Measurements from ENCODE around the gene INTS11. TPM values are rescaled to one million over a fixed set of nuclear protein-coding genes. Genes with fewer than 3 reads are reported as not detected.

Gene INTS11
- total and polyA plus RNA-seq, 12 donors, result 53.0 to 601 (median 88.8) TPM

DNA sequence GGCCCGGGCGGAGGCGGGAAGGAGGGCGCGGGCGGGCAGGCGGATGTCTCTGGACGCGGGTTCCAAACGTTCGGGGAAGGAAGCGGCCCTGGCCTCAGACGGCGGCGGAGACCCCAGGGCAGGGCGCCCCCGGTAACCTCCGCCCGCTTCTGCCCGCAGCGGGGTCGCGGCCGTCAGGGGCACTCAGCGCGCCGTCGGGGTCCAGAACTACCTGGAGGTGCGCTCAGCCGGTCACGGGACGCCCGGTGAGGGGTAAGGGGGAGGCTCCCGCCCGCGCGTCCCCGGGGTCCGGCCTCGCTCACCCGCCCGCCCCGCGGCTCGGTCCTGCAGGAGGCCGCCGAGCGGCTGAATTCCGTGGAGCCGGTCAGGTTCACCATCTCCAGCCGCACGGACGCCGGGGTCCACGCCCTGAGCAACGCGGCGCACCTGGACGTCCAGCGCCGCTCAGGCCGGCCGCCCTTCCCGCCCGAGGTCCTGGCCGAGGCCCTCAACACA is 15.7 kb downstream of the INTS11 start:
- H3K27me3 ChIP-seq, result no peaks in the 10 kb centered on the region
- H3K4me3 ChIP-seq, result peak overlapping the region; percentile 62 to 97 (median 82)
- 0% methylated on average over 10 to 66 of the region's 66 CpGs; no CpG with 5 or more reads in 1 of the 4 donors for WGBS, 4 donors
- no peak for DNase-seq
- peaks cover 40 to 45% of the 10 kb centered on the region in 2 donors for H3K4me1 ChIP-seq (replicated peaks in 1 of 2)
- H3K36me3 ChIP-seq (replicated peaks in 1 of 2), result peaks cover 0 to 39% of the 10 kb centered on the region in 2 donors
- TF ChIP-seq, protein P1, sequence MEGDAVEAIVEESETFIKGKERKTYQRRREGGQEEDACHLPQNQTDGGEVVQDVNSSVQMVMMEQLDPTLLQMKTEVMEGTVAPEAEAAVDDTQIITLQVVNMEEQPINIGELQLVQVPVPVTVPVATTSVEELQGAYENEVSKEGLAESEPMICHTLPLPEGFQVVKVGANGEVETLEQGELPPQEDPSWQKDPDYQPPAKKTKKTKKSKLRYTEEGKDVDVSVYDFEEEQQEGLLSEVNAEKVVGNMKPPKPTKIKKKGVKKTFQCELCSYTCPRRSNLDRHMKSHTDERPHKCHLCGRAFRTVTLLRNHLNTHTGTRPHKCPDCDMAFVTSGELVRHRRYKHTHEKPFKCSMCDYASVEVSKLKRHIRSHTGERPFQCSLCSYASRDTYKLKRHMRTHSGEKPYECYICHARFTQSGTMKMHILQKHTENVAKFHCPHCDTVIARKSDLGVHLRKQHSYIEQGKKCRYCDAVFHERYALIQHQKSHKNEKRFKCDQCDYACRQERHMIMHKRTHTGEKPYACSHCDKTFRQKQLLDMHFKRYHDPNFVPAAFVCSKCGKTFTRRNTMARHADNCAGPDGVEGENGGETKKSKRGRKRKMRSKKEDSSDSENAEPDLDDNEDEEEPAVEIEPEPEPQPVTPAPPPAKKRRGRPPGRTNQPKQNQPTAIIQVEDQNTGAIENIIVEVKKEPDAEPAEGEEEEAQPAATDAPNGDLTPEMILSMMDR (IDR thresholded peaks at IDR 0.05), result no peak
- TF ChIP-seq POLR2A (IDR thresholded peaks at IDR 0.05), result no peak
- intact Hi-C loops (cut with DNase I), result no loop called here
- H3K9me3 ChIP-seq (replicated peaks in 1 of 3), result no peaks in the 10 kb centered on the region
- H3K27ac ChIP-seq, result peak overlapping the region; percentile 53 to 97 (median 95)

DNA sequence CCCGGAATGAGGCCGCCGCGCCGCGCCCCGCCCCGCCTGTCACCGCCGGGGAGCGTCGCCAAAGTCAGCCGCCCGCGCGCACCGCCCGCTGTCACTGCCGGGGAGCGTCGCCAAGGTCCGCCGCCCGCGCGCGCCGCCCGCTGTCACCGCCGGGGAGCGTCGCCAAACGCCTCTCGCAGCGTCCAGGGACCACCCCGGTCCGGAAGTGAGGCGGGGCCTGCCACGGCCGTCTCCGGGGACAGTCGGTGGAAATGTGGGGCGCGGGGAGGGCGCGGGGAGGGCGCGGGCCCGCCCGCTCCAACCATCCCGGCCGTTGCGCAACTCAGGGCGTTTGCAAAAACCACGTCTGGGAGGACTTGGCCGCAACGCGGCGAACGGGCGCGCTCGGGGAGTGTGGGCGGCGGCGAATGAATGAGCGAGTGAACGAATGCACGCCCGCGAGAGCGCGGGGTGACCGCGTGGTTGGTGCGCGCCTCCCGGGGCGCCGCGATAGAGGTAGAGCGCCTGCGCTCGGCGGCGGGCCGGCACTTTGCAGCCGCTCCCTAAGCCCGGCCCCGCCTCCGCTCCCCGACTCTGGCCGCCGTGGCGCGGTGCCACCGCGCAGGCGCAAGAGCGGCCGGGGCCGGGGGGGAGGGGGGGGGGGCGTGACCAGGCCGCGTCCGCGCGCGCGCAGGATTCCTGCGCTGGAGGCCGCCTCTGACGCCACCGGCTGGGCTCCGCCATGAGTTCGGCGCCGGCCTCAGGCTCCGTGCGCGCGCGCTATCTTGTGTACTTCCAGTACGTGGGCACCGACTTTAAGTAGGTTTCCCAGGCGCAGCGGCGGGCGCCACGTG is 16.3 kb downstream of the INTS11 start, which contains the start of the genes ACAP3 and PUSL1:
ACAP3 (minus strand) TSS at position 8 of the 833 bp plus-strand sequence. CDS start 115 bp downstream, outside the sequence.
PUSL1 (plus strand) TSS at position 675 of the 833 bp plus-strand sequence; CDS start at position 722, 47 bp downstream.
- Histone ChIP-seq H3K36me3 (replicated peaks in 1 of 2) (peaks cover 0 to 32% of the 10 kb centered on the region in 2 donors), H3K27ac (peak within 1 kb of the TSS; percentile 79 to 97 (median 95)), H3K27me3 (no peaks in the 10 kb centered on the region), H3K4me1 (replicated peaks in 1 of 2) (peaks cover 40 to 45% of the 10 kb centered on the region in 2 donors), H3K9me3 (replicated peaks in 1 of 3) (no peaks in the 10 kb centered on the region), H3K4me3 (peak within 1 kb of the TSS; percentile 62 to 97 (median 82))
- intact Hi-C loops (cut with DNase I), result no loop called here
- WGBS, 4 donors, result 1% methylated on average over 105 to 122 of the region's 131 CpGs; no CpG with 5 or more reads in 2 of the 4 donors
- DNase-seq, result peak; percentile 85 to 93 (median 89)
- TF ChIP-seq POLR2A (IDR thresholded peaks at IDR 0.05), result peak in 1 of 2 donors; percentile 53
- TF ChIP-seq, protein P1 (IDR thresholded peaks at IDR 0.05), result peak in 2 of 6 experiments; percentile 13 to 16

DNA sequence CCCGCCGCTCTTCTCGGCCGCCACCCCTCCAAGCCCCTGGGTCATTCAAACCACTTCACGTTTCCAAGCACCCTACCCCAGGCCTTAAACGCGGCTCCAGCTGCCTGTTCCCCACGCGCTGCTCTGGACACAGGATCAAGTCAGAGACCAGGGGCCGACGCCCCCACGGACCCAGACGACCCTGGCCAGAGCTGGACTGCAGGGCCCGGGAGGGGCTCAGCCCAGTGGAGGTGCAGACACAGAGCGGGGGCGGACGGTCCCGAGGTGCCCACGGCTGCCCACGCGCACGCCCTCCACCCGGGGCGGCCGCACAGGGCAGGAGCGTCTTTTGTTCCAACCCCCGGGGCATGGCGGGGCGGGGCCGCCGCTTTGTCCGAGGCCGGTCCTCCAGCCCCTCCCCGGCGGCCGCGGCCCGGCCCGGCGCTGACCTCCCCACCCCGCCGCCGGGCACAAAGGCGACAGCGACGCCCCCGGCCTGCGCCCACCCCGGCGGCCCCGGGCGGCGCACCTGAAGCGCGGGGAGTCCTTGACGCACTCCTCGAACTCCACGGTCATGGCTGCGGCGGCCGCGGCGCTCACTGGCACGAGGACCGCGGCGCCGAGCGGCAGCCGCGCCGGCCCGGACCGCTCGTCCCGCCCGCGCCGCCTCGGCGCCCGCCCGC is 17.1 kb downstream of the INTS11 start:
- no peaks in the 10 kb centered on the region for H3K9me3 ChIP-seq (replicated peaks in 1 of 3)
- peak overlapping the region in 4 of 5 donors; percentile 4 to 96 (median 87) for H3K27ac ChIP-seq
- peak overlapping the region in 3 of 4 donors; percentile 32 to 97 (median 56) for H3K4me3 ChIP-seq
- TF ChIP-seq, protein P1 (IDR thresholded peaks at IDR 0.05), result no peak
- TF ChIP-seq POLR2A (IDR thresholded peaks at IDR 0.05), result peak; percentile 49 to 51
- H3K27me3 ChIP-seq, result no peaks in the 10 kb centered on the region
- H3K36me3 ChIP-seq (replicated peaks in 1 of 2), result peaks cover 0 to 25% of the 10 kb centered on the region in 2 donors
- peaks cover 40 to 45% of the 10 kb centered on the region in 2 donors for H3K4me1 ChIP-seq (replicated peaks in 1 of 2)
- intact Hi-C loops (cut with DNase I), result no loop called here
- 0 to 2% (median 1%) methylated on average over 10 to 80 of the region's 83 CpGs for WGBS, 4 donors
- DNase-seq, result peak in 4 of 7 donors; percentile 44 to 61 (median 48)
